Sigmoid colon (tissue), 4 donors: ENCODE measurements around the gene PRKAG2.

Experiments
- CTCF ChIP-seq, 4 experiments: fragments of 450-650 bp in 3 of 4; fragments of 200-600 bp in 1 of 4; IDR thresholded peaks; one replicate each; pipeline ENCODE4 v1.5.1; 2016 to 2019; ENCODE audit warnings: antibody characterized with exemption in 4 of 4, mild to moderate bottlenecking in 3 of 4, moderate library complexity in 2 of 4
- EP300 ChIP-seq, 4 donors: sonication (generic); formaldehyde crosslinking; IDR thresholded peaks; one replicate each; pipeline ENCODE4 v1.6.1; 2017; ENCODE audit warnings: antibody characterized with exemption in 4 of 4
- POLR2A ChIP-seq, 2 donors: fragments of 450-650 bp; IDR thresholded peaks; one replicate each; pipeline ENCODE4 v1.6.1; 2016; ENCODE audit warnings: antibody characterized with exemption in 2 of 2, mild to moderate bottlenecking in 2 of 2, moderate library complexity in 2 of 2
- POLR2AphosphoS5 ChIP-seq, 4 donors: sonication (generic); formaldehyde crosslinking; IDR thresholded peaks; one replicate each; pipeline ENCODE4 v1.6.1; 2017; ENCODE audit warnings: antibody characterized with exemption in 4 of 4

- TF ChIP-seq CTCF (IDR thresholded peaks at IDR 0.05), result no peak
- TF ChIP-seq POLR2AphosphoS5 (IDR thresholded peaks at IDR 0.05), result no peak
- no peak for TF ChIP-seq POLR2A (IDR thresholded peaks at IDR 0.05)
- no peak for TF ChIP-seq EP300 (IDR thresholded peaks at IDR 0.05)
These were observed 154.4 kb downstream of the PRKAG2 start for GRCh38 chr7:151722533-151722932.
